Heart left ventricle (tissue), 13 donors: ENCODE measurements around the gene SNX30.

ENCODE experiments used
- POLR2A ChIP-seq, 2 donors: fragments of 450-650 bp; IDR thresholded peaks; one replicate each; pipeline ENCODE4 v1.6.1; 2017; ENCODE audit warnings: antibody characterized with exemption in 2 of 2, mild to moderate bottlenecking in 2 of 2, moderate library complexity in 2 of 2
- TF ChIP-seq, protein P1 (sequence below), 12 donors: fragments of 200-600 bp; sonication (generic) in 4 of 12; IDR thresholded peaks; one replicate each; pipeline versions ENCODE4 v1.5.0 to v1.8.0; 2018 to 2022; ENCODE audit warnings: antibody characterized with exemption in 12 of 12, mild to moderate bottlenecking in 5 of 12
- donor health status: ischemic (EF 13 %, LVEDD 7.1; RV severe dilation, severe dysfunction).
- donor health status: DM: no; HTN: yes; CAD: no.
- donor health status: DM: no; HTN: no; CAD: no.
- donor health status: ischemic (EF 25% LVEDD 6.9; RV normal size, moderate dysfunction).
- donor health status: ischemic (EF 25% LVEDD 5.7; RV mildly dilated, moderate dysfunction).
- donor health status: ischemic (EF 35%, LVEDD 5.7; RV mildly dilated, moderate dysfunction).
- donor health status: nonischemic (EF 11% LVEDD 7.7; RV severe dilation, severe dysfunction).
- donor health status: DM: yes; HTN: yes; CAD: no.
- donor health status: PGD.
- donor health status: ischemic (EF 29% LVEDD 5.4; RV normal size, mild dysfunction).
- donor health status: nonischemic (EF 23%, LVEDD 6.1; RV moderate dilation, normal function).

DNA sequence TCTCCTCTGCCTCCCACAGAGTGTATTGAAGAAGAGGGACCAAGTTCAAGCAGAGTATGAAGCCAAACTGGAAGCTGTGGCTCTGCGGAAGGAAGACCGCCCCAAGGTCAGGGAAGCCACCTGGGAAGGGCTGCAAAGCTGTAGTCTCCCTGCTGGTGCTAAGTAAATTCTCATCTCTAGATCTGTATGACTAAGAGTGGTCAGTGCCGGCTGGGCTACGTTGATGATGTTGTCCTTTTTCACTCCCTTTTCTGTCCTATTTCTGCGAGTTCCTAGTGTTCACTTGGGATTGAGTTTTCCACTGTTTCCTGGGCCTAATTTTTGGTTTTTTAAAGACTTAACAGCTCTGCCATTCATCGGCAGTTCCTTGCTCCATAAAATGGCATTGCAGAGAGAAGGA lies 100.3 kb downstream of the SNX30 start:
- TF ChIP-seq, protein P1, sequence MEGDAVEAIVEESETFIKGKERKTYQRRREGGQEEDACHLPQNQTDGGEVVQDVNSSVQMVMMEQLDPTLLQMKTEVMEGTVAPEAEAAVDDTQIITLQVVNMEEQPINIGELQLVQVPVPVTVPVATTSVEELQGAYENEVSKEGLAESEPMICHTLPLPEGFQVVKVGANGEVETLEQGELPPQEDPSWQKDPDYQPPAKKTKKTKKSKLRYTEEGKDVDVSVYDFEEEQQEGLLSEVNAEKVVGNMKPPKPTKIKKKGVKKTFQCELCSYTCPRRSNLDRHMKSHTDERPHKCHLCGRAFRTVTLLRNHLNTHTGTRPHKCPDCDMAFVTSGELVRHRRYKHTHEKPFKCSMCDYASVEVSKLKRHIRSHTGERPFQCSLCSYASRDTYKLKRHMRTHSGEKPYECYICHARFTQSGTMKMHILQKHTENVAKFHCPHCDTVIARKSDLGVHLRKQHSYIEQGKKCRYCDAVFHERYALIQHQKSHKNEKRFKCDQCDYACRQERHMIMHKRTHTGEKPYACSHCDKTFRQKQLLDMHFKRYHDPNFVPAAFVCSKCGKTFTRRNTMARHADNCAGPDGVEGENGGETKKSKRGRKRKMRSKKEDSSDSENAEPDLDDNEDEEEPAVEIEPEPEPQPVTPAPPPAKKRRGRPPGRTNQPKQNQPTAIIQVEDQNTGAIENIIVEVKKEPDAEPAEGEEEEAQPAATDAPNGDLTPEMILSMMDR (IDR thresholded peaks at IDR 0.05), result no peak
- no peak for TF ChIP-seq POLR2A (IDR thresholded peaks at IDR 0.05)
